ENCODE measurements around the gene AOPEP. TPM values are rescaled to one million over a fixed set of nuclear protein-coding genes. Genes with fewer than 3 reads are reported as not detected.

The AOPEP gene
- total and polyA plus RNA-seq, 2 donors (not counting 3 experiments of a cell fraction or from before 2014, with no cell fraction given) = 20.2 to 41.6 TPM

DNA sequence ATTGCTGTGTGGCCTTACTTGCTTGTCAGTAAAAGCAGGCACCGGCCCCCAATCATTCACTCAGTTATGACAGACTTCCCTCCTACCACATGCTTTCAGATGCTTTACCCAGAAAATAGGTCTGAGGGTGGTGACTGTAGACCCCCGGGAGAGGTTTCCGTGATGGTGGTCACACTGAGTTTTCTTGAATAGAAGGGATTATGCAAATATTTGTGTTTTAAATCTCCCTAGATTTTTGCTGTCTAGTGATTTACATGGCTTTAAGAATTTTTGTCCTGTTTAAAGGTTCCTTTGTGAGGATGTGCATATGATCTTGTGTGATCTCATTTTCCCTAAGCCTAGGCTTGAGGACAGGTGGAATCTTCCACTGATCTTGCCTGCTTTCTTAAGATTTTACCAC lies 309.3 kb downstream of the AOPEP start:
- Histone ChIP-seq H3K27ac (ENCODE audit: insufficient read depth, low read depth, low read length) (no peak overlapping the region), H3K4me3 (replicated peaks in 1 of 3; ENCODE audit: insufficient read depth in 1 of 3, low read depth in 1 of 3, low read length in 3 of 3) (no peak overlapping the region), H3K79me2 (ENCODE audit: control insufficient read depth, insufficient read depth, low read length) (peaks cover 25% of the 10 kb centered on the region), H3K9me1 (replicated peaks; ENCODE audit: control insufficient read depth, extremely low read depth, insufficient read depth, low read length) (no peaks in the 10 kb centered on the region), H3K27me3 (ENCODE audit: control insufficient read depth in 2 of 2, insufficient read depth in 2 of 2, low read length in 2 of 2) (no peaks in the 10 kb centered on the region), H3K36me3 (ENCODE audit: control insufficient read depth in 2 of 2, extremely low read depth in 1 of 2, insufficient read depth in 2 of 2, low read length in 2 of 2) (peaks cover 0 to 3% of the 10 kb centered on the region in 2 experiments), H3K9me3 (replicated peaks; ENCODE audit: control insufficient read depth, insufficient read depth, low read length) (no peaks in the 10 kb centered on the region), H4K20me1 (replicated peaks; ENCODE audit: control insufficient read depth, extremely low read depth, insufficient read depth, low read length) (no peaks in the 10 kb centered on the region), H3K9ac (replicated peaks; ENCODE audit: extremely low read depth, insufficient read depth, low read length) (no peak overlapping the region), H3K4me2 (ENCODE audit: insufficient read depth, low read length) (no peak overlapping the region), H2AFZ (ENCODE audit: low read depth, low read length) (no peak overlapping the region), H3K4me1 (ENCODE audit: control insufficient read depth, extremely low read depth, insufficient read depth, low read length) (no peaks in the 10 kb centered on the region)
- CTCF ChIA-PET = no interaction called here
- BruUV-seq (replicated peaks) = no TSS peak
- dilution Hi-C loops (cut with MboI; ENCODE audit: extremely low pct_ligation_motif_present, low sequenced_read_pairs) (no loop called here), intact Hi-C loops (cut with micrococcal nuclease) (no loop called here)
- TF ChIP-seq EZH2 (IDR thresholded peaks at IDR 0.05; ENCODE audit: borderline replicate concordance, low read depth, low read length, severe bottlenecking) (no peak), CTCF (IDR thresholded peaks at IDR 0.05; ENCODE audit: extremely low read depth in 1 of 2, insufficient read depth in 1 of 2, low read depth in 1 of 2, low read length in 2 of 2) (no peak), FOS (IDR thresholded peaks at IDR 0.05; ENCODE audit: borderline replicate concordance, insufficient read depth, low read length) (no peak)
- POLR2A ChIA-PET = interaction anchor here (0.6 kb wide), 1 partner anchor 103 kb away, joined by 6 read pairs; no protein-coding TSS in a partner anchor
- no peak for FAIRE-seq
- no peak for DNase-seq (ENCODE audit: low read depth, low spot score)

GRCh38 chr9:95036676-95037075 lies 310.2 kb downstream of the AOPEP start:
- CTCF ChIA-PET = interaction anchor here (0.8 to 1.2 kb wide), 3 partner anchors 10 to 240 kb away, joined by 3 to 6 read pairs (median 5); no protein-coding TSS in a partner anchor
- H3K79me2 ChIP-seq (ENCODE audit: control insufficient read depth, insufficient read depth, low read length) = peaks cover 22% of the 10 kb centered on the region
- FAIRE-seq = no peak
- no TSS peak for BruUV-seq (replicated peaks)
- H3K4me2 ChIP-seq (ENCODE audit: insufficient read depth, low read length) = no peak overlapping the region
- H3K27me3 ChIP-seq (ENCODE audit: control insufficient read depth in 2 of 2, insufficient read depth in 2 of 2, low read length in 2 of 2) = no peaks in the 10 kb centered on the region
- dilution Hi-C loops (cut with MboI; ENCODE audit: extremely low pct_ligation_motif_present, low sequenced_read_pairs) = no loop called here
- no peaks in the 10 kb centered on the region for H3K4me1 ChIP-seq (ENCODE audit: control insufficient read depth, extremely low read depth, insufficient read depth, low read length)
- H3K9me3 ChIP-seq (replicated peaks; ENCODE audit: control insufficient read depth, insufficient read depth, low read length) = no peaks in the 10 kb centered on the region
- H3K9me1 ChIP-seq (replicated peaks; ENCODE audit: control insufficient read depth, extremely low read depth, insufficient read depth, low read length) = no peaks in the 10 kb centered on the region
- intact Hi-C loops (cut with micrococcal nuclease) = no loop called here
- H3K9ac ChIP-seq (replicated peaks; ENCODE audit: extremely low read depth, insufficient read depth, low read length) = no peak overlapping the region
- H4K20me1 ChIP-seq (replicated peaks; ENCODE audit: control insufficient read depth, extremely low read depth, insufficient read depth, low read length) = no peaks in the 10 kb centered on the region
- POLR2A ChIA-PET = no interaction called here
- no peak overlapping the region for H2AFZ ChIP-seq (ENCODE audit: low read depth, low read length)
- no peak overlapping the region for H3K4me3 ChIP-seq (replicated peaks in 1 of 3; ENCODE audit: insufficient read depth in 1 of 3, low read depth in 1 of 3, low read length in 3 of 3)
- no peak for TF ChIP-seq GATA2 (IDR thresholded peaks at IDR 0.05; ENCODE audit: insufficient read depth, insufficient read length, low read depth, low read length)
- peaks cover 0 to 3% of the 10 kb centered on the region in 2 experiments for H3K36me3 ChIP-seq (ENCODE audit: control insufficient read depth in 2 of 2, extremely low read depth in 1 of 2, insufficient read depth in 2 of 2, low read length in 2 of 2)
- no peak overlapping the region for H3K27ac ChIP-seq (ENCODE audit: insufficient read depth, low read depth, low read length)
- no peak for DNase-seq (ENCODE audit: low read depth, low spot score)

All from endothelial cell of umbilical vein (primary cell).